Measurements from ENCODE around the gene CLIP1.

- TF ChIP-seq CTCF (IDR thresholded peaks at IDR 0.05) (no peak), EZH2 (IDR thresholded peaks at IDR 0.05) (no peak)
These were observed 30.1 kb downstream of the CLIP1 start for GRCh38 chr12:122392411-122392810.

All from neural progenitor cell (in vitro differentiated cells).